ENCODE results near the gene SH3BP1. TPM values are rescaled to one million over a fixed set of nuclear protein-coding genes. Genes with fewer than 3 reads are reported as not detected.

Gene SH3BP1
- polyA plus RNA-seq, 1 donor, result 27.1 TPM

DNA sequence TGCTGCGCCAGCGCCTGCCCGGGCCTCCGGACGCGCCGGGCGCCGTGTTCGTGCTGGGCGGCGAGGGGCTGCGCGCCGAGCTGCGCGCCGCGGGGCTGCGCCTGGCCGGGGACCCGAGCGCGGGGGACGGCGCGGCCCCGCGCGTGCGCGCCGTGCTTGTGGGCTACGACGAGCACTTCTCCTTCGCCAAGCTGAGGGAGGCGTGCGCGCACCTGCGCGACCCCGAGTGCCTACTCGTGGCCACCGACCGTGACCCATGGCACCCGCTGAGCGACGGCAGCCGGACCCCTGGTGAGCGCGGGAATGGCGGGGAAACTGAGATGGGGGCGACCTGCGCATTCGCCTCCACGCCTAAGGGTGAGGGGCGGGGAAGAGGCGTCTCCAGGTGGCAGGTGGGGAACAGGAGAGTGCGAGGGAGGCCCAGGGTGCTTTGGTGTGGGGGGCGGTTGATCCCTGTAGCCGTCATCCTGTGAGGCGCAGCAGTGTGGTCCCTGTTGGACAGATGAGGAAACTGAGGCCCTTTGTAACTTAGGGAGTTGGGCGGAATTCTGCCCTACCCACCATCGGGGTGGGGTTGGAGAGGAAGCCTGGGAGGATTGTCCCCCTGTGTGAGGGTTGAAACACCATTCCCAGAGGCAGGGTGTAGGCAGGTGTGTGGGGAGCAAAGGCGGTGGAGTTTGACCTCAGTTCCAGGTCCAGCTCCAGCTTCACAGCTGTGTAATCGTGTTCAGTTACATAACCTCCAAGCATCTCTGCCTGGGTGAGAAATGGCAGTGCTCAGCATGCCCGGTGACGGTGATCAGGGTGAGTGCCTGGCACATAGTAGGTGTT, 19.8 kb downstream of the SH3BP1 start:
- no peak for DNase-seq

DNA sequence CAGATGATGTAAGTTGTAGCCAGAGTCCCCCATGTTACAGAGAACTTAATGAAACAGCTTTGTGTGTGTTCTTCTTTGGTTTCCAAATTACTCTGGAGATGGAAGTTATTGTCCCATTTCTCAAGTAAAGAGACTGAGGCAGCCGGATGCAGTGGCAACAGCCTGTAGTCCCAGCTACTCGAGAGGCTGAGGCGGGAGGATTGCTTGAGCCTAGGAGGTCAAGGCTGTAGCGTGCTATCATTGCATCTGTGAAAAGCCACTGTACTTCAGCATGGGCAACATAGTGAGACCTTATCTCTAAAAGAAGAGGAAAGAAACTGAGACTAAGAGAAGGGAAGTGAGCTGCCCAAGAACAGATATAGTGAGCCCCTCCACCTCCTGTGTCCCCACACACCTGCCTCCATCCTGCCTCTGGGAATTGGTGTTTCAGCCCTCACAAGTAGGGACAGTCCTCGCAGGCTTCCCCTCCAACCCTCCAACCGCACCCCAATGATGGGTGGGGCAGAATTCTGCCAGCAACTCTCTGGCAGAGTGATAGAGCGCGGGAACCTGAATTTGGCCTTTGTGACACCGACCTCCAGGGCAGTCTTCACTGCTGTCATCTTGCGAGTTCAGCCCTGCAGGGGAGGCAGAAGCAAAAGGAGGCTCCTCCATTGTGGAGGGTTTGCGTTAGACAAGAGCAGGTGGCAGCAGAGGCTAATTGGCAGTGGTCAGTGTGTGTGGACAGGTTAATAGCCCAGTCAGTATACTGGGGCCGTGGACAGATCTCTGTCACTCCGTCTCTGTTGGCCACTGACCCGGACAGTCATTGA, 20.6 kb downstream of the SH3BP1 start:
- no peak for DNase-seq

GRCh38 chr22:37660709-37661045, 21.2 kb downstream of the SH3BP1 start:
- no peak for DNase-seq

DNA sequence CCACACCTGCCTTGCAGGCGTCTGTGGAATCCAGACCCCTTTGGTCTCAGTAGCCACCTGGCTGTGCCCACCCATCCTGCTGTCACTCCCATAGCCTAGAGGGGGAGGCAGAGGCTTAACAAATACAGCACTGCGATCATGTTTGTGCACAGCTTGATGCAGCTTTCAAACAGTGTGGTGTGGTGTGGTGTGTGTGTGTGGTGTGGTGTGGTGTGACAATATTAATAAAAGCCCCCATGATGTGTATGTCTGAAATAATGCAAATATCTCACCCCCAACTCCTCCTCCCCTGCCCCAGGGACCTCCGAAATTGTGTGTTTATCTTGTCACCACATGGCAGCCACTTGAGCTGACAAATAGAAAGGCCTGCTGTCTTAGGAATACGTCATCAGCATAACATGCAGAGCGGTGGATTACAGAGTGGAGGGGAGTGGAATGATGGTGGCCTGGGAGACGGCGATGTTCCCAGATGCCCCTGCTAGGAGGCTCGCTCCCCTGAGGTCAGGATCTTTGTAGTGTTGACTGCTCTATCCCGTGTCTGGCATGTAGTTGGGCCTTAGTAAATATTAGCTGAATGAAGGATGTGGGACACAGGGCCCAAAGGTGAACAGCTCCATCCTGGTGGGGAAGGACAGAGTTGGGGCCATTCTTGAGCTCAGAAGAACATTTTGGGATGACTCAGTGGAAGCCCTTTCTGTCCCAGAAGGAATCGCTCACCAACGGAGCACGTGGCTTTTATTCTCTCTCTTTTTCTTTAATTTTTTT, 21.9 kb downstream of the SH3BP1 start:
- peak; percentile 55 for DNase-seq

GRCh38 chr22:37662039-37662438, 22.6 kb downstream of the SH3BP1 start:
- no peak for DNase-seq

GRCh38 chr22:37663521-37664140, 24.2 kb downstream of the SH3BP1 start:
- no peak for DNase-seq

- no peak for DNase-seq
These were observed 25.0 kb downstream of the SH3BP1 start for GRCh38 chr22:37664249-37665101.

GRCh38 chr22:37665487-37665886, 26.0 kb downstream of the SH3BP1 start:
- DNase-seq, result no peak

DNA sequence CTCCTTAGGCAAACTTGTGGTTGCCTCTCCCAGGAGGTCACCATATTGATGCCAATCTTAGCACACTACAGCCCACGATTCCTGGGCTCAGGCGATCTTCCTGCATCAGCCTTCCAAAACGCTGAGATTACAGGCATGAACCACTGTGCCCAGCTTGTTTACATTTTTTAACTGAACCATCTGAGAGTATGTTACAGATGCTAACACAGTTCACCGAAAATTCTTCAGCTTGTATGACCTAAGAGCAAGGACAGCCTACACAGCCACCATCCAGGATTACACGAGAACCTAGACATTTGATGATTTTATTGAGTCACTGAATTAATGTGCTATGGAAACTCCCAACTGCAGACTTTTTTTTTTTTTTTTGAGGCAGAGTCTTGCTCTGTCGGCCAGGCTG, 30.1 kb downstream of the SH3BP1 start:
- DNase-seq, result no peak

GRCh38 chr22:37672206-37672919, 32.9 kb downstream of the SH3BP1 start:
- no peak for DNase-seq

- no peak for DNase-seq
These were observed 33.5 kb downstream of the SH3BP1 start for GRCh38 chr22:37672920-37673455.

- no peak for DNase-seq
These were observed 34.8 kb downstream of the SH3BP1 start for GRCh38 chr22:37674248-37674647.

GRCh38 chr22:37674951-37675929, 35.8 kb downstream of the SH3BP1 start, which contains the start of gene LGALS1:
LGALS1 (plus strand) TSS chr22:37675636; CDS start chr22:37675703, 67 bp downstream.
- DNase-seq, result peak; percentile 78

DNA sequence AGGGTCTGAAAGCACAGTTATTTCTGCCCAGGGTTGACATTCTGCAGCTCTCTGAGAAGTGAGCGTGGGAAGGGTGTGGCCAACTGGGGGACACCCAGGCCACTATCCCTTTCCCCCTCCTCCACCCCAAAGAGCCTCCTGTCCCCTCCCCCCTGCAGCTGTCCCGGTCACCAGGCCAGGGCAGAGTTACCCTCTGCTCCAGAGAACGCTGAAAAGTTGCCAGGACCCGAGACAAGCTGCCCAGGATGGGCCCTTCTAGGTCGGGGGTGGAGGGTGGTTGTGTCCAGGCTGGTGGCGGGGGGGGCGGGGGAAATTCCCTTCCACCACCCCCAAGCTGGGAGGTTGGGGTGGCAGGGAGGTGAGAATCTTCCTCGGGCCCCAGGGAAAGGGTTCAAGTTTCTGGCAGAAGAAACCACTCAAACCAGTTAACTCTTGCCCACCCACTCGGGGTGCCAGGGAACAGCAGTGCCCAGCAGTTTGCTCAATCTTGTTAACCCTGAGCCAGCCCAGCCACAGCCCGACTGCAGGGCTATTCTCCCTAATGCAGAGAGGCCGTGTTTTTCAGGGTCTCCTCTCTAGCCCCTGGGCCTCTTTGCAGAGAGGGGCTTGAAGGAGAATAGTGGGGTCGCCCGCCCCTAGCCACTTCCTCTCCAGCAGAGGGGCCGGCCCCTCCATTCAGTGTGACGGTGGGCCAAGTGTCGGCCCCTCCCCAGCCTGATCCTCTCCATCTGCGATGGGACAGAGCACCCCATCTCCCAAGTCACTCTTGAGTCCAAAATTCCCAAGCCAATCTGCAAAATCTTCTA, 36.7 kb downstream of the SH3BP1 start:
- DNase-seq, result no peak

DNA sequence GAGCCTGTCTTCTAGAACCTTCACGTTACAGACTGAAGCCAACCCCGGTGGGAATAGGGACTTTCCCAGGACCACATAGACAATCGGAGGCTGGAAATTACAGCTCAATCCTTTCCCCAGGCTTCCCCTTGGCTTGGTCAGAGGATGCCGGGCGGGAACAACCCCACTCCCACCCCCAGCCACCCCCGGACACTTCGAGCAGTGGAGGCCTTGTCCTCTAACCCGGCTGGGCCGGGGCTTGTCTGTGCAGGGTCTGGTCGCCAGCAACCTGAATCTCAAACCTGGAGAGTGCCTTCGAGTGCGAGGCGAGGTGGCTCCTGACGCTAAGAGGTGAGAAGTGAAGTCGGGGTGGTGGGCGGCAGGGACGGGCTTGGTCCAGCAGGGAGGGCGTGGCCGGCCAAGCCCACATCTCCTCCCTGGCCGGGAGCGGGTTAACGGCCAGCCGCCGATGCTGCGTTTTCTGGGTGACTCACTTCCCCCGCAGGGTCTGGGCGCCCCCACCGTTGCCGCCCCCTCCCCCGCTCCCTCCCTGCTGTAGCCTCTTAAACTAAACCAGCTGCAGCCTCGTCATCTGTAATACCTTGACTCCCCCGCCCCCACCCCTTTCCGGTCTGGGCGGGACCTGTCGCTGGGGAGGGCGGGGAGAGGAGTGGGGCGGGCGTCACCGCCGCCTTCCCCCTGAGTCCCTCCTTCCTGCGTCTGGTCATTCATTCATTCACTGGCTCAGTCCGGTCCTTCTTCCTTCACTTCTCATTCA, 37.4 kb downstream of the SH3BP1 start:
- peak; percentile 91 for DNase-seq

DNA sequence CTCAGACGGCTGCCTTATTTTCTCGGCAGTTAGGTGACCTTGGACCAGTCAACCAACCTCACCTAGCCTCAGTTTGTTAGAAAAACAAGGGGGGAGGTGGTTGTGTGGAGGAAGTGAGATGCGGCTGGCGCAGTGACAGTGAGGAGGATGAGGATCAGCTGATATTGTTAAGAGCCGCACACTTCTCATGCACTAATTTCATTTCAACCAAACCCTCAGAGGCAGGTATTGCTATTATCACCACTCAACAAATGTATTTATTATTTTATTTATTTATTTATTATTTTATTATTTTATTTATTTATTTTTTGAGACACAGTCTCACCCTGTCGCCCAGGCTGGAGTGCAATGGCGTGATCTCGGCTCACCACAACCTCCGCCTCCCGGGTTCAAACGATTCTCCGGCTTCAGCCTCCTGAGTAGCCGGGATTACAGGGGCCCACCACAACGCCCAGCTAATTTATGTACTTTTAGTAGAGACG, 38.1 kb downstream of the SH3BP1 start:
- DNase-seq, result no peak

- no peak for DNase-seq
These were observed 38.9 kb downstream of the SH3BP1 start for GRCh38 chr22:37678372-37678771.
